Type B pancreatic cell (in vitro differentiated cells): ENCODE data around the gene MAN1A2. TPM values are rescaled to one million over a fixed set of nuclear protein-coding genes. Genes with fewer than 3 reads are reported as not detected.
A peak's percentile ranks its signal among the peaks of the same experiment; 100 is the strongest.

ENCODE experiments used
- DNase-seq: peaks from one replicate; pipeline ENCODE4 v3.0.0; 2021; ENCODE audit warnings: mixed read lengths; ENCODE audit not compliant: unreplicated experiment; ENCODE audit errors: extremely low spot score
- H3K27ac Mint-ChIP-seq: 2 replicates; pipeline ENCODE4 v1.8.0; 2021; ENCODE audit warnings: mild to moderate bottlenecking, mixed read lengths
- H3K27me3 Mint-ChIP-seq: 2 replicates; pipeline ENCODE4 v1.8.0; 2021; ENCODE audit warnings: mixed read lengths
- H3K36me3 Mint-ChIP-seq: 2 replicates; pipeline ENCODE4 v1.8.0; 2021; ENCODE audit warnings: mixed read lengths
- H3K4me1 Mint-ChIP-seq: one replicate; pipeline ENCODE4 v1.8.0; 2021; ENCODE audit warnings: mixed read lengths; ENCODE audit not compliant: unreplicated experiment
- H3K4me3 Mint-ChIP-seq: 2 replicates; pipeline ENCODE4 v1.8.0; 2021; ENCODE audit warnings: mild to moderate bottlenecking, mixed read lengths
- H3K9me3 Mint-ChIP-seq: 2 replicates; pipeline ENCODE4 v1.8.0; 2021; ENCODE audit warnings: mixed read lengths
- CTCF ChIP-seq: fragments of 200-600 bp; sonication (generic); conservative IDR thresholded peaks from 2 replicates; pipeline ENCODE4 v1.5.0; 2021; ENCODE audit warnings: antibody characterized with exemption, mild to moderate bottlenecking
- total RNA-seq: library from RNA; stranded (reverse); gene quantifications from 2 replicates; pipeline ENCODE4 v1.2.1, GENCODE V29; 2021; ENCODE audit warnings: low replicate concordance

Gene MAN1A2
- total RNA-seq, 1 donor from 2014 or later, result 56.1 TPM

DNA sequence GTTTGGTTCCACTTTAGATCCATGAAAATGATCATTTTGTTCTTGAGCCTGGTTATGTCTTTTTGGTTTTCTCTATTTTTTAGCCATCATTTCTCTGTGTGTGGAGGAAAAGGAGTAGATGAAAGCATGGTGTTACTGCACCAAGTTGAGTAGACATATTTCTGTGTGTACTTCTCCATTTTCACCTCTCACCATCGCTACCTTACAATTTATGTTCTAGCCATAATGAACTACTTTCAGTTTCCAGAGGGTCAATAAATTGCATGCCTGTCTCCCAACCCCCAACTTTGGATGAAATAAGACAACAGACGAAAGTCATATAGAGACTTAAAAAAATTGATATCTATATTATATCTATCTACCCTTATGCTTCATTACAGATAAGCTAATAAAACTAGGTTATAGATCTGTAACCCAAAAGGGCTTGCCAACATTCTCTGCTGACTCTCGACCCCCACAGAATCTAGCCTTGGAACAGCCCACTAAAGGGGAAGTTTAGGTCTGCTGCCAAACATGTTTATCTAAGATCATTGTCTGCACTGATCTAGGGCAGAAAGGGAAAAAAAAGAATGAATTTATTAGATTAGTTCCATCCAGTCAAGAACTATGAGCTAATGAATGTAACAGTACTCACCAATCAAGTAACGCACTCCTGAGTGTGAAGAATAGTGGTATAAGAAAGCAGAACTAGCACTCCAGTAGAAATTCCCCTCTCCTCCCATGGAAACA, 7.5 kb upstream of the MAN1A2 start:
- Mint-ChIP-seq H3K36me3 (no peaks in the 10 kb centered on the region), H3K4me1 (peaks cover 10% of the 10 kb centered on the region), H3K27ac (no peak overlapping the region), H3K4me3 (no peak overlapping the region), H3K27me3 (no peaks in the 10 kb centered on the region), H3K9me3 (no peaks in the 10 kb centered on the region)
- no peak for DNase-seq
- TF ChIP-seq CTCF, result no peak

GRCh38 chr1:117362986-117363385, 4.3 kb upstream of the MAN1A2 start:
- no peak for DNase-seq
- Mint-ChIP-seq H3K27me3 (no peaks in the 10 kb centered on the region), H3K4me3 (peak overlapping the region; percentile 33), H3K4me1 (peaks cover 22% of the 10 kb centered on the region), H3K36me3 (no peaks in the 10 kb centered on the region), H3K27ac (peak overlapping the region; percentile 82), H3K9me3 (no peaks in the 10 kb centered on the region)
- TF ChIP-seq CTCF, result no peak

- Mint-ChIP-seq H3K36me3 (no peaks in the 10 kb centered on the region), H3K4me3 (peak overlapping the region; percentile 29), H3K27ac (peak overlapping the region; percentile 82), H3K4me1 (peaks cover 23% of the 10 kb centered on the region), H3K9me3 (no peaks in the 10 kb centered on the region), H3K27me3 (no peaks in the 10 kb centered on the region)
- no peak for TF ChIP-seq CTCF
- no peak for DNase-seq
Measured at GRCh38 chr1:117363571-117364048, 3.6 kb upstream of the MAN1A2 start.

DNA sequence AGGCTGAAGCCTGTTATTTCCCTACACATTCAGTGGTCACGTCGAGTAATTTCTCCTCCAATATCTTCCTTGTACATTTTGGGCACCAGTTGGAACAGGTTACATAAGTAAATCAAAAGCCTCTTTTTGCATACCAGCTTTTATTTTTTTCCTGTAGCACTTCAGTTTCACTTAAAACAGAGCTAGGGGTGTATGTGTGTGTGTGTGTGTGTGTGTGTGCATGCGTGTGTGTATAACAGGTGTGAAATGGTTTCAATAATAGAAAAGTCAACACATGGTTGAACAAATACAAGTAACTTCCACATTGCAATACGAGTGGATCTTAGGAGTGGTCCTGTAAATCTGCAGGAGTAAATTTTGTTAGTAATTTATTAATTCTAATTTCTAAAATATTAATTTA, 3.0 kb upstream of the MAN1A2 start:
- TF ChIP-seq CTCF, result no peak
- peak overlapping the region; percentile 82 for H3K27ac Mint-ChIP-seq

DNA sequence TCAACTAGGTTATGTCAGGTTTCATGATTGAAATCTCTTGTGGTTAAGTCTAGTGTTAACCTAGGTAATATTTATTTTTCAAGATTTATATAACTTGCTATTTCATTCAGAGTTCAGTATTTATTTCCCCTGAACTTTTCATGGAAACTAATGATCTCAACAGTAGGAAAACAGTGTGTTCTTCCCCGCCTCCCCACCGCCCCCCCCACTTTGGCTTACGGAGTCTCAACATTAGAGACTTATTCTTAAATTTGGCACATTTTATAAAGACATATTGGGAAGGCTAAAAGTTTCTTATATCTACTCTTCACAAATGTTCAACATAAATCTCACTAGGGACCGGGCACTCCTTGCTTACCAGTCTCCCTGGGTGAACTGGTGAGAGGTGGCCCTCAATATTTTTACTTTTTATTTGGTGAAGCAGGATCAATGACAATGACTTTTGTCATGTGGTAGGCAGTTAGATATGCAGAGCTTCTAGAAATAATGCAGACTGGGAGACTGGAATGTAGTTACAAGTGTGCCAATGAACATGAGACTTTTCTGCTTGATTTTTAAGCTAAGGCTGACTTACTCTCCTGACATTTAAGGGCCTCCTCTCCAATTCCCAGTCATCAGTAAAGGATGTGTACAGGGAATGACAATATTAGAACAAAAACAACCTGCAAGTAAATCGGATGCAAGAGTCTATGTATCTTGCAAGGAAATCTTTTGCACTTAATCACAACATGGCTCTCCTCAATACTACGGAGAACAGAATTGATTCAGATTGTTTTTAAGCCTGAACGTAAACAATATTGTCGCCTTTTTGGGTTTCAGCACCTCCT, 1.7 kb upstream of the MAN1A2 start:
- peak overlapping the region; percentile 98 for H3K4me3 Mint-ChIP-seq
- H3K4me1 Mint-ChIP-seq, result peaks cover 34% of the 10 kb centered on the region
- H3K36me3 Mint-ChIP-seq, result no peaks in the 10 kb centered on the region
- H3K27me3 Mint-ChIP-seq, result no peaks in the 10 kb centered on the region
- peak overlapping the region; percentile 97 for H3K27ac Mint-ChIP-seq
- H3K9me3 Mint-ChIP-seq, result no peaks in the 10 kb centered on the region
- no peak for TF ChIP-seq CTCF
- DNase-seq, result no peak

More for the DNA sequence above, 3.0 kb upstream of the MAN1A2 start:
- Mint-ChIP-seq H3K36me3 (no peaks in the 10 kb centered on the region), H3K4me3 (no peak overlapping the region), H3K4me1 (peaks cover 27% of the 10 kb centered on the region), H3K27me3 (no peaks in the 10 kb centered on the region), H3K9me3 (no peaks in the 10 kb centered on the region)
- no peak for DNase-seq
